ENCODE results near the gene CDH23.

Gene CDH23

DNA sequence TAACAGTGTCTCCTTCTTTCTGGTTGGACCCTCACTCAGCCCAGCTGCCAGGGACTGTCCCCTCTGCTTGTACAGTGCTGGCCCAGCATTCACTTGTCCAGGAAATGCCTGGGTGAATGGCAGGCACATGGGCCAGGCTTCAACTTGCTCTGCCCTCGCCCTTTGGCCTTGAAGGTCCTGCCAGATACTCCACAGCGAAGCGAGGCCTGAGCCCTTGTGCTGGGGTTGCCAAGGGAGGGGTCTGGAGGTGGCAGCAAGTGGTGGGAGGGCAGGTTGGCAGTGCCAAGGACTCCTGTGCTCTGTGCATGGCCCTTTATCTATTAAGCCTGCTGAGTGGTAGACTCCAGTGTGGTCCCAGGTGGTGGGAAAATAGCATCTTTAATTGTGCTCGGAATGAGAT is 75.7 kb downstream of the CDH23 start:
- Histone ChIP-seq H3K4me1 (ENCODE audit: control insufficient read depth, insufficient read depth, low read length) (peaks cover 16% of the 10 kb centered on the region), H3K4me3 (ENCODE audit: low read length) (no peak overlapping the region), H3K36me3 (ENCODE audit: control insufficient read depth, insufficient read depth, low read length) (no peaks in the 10 kb centered on the region), H3K9ac (ENCODE audit: low read length) (no peak overlapping the region), H3K27ac (ENCODE audit: low read depth, low read length) (no peak overlapping the region), H3K27me3 (ENCODE audit: control insufficient read depth, insufficient read depth, low read length) (no peaks in the 10 kb centered on the region)

DNA sequence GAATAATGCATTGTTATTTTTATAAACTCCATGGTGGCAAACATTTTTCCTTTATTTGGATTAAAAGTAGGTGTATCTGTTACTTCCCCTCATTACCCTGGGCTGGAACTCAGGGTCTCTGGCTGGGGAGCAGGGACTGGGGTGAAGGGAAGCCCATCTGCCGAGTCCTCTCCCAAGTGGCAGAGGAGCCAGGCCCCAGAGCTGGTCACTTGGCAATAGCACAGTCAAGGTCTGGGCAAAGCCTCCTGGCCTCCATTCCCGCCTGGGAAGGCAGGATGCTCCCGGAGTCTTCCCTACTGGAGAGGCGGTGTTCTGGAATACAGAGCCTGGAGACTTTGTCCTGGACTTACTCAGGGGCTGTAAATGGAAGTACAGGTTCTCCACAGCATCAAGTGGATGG is 76.2 kb downstream of the CDH23 start:
- Histone ChIP-seq H3K27me3 (ENCODE audit: control insufficient read depth, insufficient read depth, low read length) (no peaks in the 10 kb centered on the region), H3K9ac (ENCODE audit: low read length) (no peak overlapping the region), H3K4me3 (ENCODE audit: low read length) (no peak overlapping the region), H3K4me1 (ENCODE audit: control insufficient read depth, insufficient read depth, low read length) (peaks cover 16% of the 10 kb centered on the region), H3K27ac (ENCODE audit: low read depth, low read length) (no peak overlapping the region), H3K36me3 (ENCODE audit: control insufficient read depth, insufficient read depth, low read length) (no peaks in the 10 kb centered on the region)

DNA sequence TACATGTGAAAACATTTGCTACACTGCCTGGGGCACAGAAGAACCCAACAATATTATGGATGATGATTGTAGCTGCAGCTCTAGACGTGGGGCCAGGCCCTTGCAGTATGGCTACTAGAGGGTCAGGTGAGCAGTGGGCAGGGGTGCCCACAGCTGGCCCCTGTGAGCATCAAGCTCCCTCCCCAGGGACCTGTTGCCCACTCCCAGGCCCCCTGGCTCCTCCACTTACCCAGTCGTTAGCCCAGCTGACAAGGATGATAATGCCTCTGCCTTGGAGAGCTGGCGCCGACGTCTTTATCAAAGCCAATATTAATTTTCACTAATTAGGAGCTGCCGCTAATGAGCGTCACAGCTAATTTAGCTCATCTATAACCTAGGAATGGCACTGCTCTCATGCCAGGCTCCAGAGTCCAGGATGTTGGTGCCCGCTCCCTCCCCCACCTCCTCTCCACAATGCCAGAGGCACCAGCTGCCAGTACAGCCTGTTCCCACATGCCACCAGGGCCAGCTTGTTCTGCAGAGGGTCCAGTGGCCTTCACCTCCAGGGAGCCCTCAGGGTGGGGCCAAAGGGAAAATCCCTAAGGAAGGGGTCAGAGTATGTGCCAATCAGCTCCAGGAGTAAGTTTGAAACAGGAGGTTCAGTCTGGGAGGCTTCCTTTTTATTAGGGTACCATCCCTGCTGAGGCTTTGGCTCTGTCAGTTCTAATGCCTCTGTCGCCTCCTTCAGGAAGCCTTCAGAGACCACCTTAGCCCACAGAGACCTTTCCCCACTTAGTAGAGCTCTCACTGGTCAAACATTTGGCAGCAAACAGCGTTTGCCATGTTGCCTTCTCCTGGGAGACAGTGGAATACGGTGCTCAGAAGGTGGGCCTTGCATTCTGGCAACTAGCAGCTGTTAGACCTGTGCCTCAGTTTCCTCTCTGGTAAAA is 77.2 kb downstream of the CDH23 start:
- H3K27me3 ChIP-seq (ENCODE audit: control insufficient read depth, insufficient read depth, low read length) = no peaks in the 10 kb centered on the region
- H3K4me1 ChIP-seq (ENCODE audit: control insufficient read depth, insufficient read depth, low read length) = peaks cover 16% of the 10 kb centered on the region
- no peak overlapping the region for H3K4me3 ChIP-seq (ENCODE audit: low read length)
- no peaks in the 10 kb centered on the region for H3K36me3 ChIP-seq (ENCODE audit: control insufficient read depth, insufficient read depth, low read length)
- no peak overlapping the region for H3K27ac ChIP-seq (ENCODE audit: low read depth, low read length)
- no peak overlapping the region for H3K9ac ChIP-seq (ENCODE audit: low read length)

DNA sequence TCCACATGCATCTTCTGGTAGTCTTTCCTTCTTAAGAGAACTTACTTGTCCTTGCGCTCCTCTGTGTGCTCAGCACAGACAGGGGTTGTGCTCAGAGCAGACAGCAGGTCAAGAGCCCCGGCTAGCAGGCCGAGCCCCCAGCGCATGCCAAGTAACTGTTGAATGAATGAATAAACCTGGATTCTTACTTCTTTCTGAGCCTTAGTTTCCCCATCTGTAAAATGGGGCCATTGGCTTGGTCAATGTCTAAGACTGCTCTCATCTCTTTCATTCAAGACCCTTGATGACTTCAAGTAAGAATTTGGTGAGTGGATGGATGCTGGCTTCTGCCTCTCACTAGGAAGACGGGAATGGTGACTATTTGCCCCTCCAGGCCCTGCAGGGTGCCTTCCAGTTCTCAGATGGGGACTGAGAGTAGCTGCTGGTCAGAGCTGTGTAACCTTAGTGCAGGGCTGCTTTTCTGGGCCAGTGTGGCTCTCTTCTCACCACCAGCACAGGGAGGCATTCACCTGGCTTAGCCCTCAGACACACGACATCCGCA is 78.1 kb downstream of the CDH23 start:
- Histone ChIP-seq H3K4me3 (ENCODE audit: low read length) (no peak overlapping the region), H3K9ac (ENCODE audit: low read length) (no peak overlapping the region), H3K27me3 (ENCODE audit: control insufficient read depth, insufficient read depth, low read length) (no peaks in the 10 kb centered on the region), H3K36me3 (ENCODE audit: control insufficient read depth, insufficient read depth, low read length) (no peaks in the 10 kb centered on the region), H3K4me1 (ENCODE audit: control insufficient read depth, insufficient read depth, low read length) (peaks cover 16% of the 10 kb centered on the region), H3K27ac (ENCODE audit: low read depth, low read length) (no peak overlapping the region)

DNA sequence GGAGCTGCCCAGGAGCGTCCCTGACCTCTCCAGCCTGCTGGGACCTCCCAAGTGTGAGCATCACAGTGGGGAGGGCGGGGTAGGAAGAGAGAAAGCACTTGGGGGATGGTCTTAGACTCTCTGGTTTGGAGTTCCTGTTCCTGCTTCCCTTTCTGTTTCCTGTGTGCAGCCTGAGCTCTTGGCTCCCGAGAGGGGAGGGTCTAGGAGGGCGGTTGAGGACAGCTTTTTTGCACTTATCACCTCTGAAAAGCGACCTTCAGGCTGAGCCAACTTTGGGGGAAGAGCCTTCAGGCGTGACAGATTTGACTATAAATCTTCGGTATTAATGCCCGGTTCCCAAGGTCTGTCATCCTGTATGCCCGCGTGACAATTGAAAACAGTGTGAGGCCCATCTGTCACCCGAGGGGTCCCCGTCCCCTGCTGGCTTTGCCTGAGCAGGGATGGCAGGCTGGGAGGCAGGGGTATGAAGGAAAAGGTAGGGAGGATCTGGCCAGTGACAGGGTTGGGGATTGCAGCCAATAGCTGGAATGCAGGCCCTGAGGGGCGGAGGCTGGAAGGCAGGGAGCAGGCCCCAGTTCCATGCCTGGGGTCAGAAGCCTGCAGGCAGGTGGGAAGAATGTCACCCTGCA is 78.6 kb downstream of the CDH23 start:
- no peaks in the 10 kb centered on the region for H3K36me3 ChIP-seq (ENCODE audit: control insufficient read depth, insufficient read depth, low read length)
- no peak overlapping the region for H3K9ac ChIP-seq (ENCODE audit: low read length)
- H3K27ac ChIP-seq (ENCODE audit: low read depth, low read length) = no peak overlapping the region
- H3K4me3 ChIP-seq (ENCODE audit: low read length) = no peak overlapping the region
- peaks cover 16% of the 10 kb centered on the region for H3K4me1 ChIP-seq (ENCODE audit: control insufficient read depth, insufficient read depth, low read length)
- H3K27me3 ChIP-seq (ENCODE audit: control insufficient read depth, insufficient read depth, low read length) = no peaks in the 10 kb centered on the region

DNA sequence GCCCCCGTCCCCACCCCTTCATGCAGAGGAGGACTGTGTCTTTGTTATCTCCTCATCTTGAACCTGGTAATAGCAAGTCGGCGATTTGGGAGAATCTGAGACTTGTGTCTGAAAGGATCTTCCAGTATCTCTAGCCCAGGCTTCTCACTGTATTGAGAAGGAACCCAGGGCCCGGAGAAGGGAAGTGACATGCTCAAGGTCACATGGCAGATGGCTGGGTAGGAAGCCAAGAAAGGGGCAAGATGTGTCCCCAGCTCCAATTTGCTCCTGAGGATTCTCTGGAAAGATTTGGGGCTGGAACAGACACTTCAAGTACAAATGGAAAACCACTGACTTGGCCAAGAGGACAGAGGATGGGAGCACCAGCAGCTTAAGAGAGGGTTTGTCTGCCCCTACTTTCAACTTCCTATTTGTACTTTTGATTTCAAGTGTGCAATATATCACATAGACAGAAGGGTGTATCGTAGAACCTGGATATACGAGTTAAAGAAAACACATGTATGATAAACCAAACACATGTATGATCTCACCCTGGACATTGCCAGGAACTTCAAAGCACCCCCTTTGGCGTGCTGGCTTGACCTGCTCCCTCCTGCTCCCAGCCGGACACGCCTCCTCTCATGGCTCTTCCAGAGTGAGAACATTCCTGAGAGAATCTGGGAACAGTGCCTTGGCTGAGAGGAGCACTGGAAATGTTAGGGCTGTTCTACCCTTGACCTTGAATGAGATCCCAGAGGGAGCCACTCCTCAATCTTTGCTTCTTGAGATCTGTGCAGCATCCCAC is 79.7 kb downstream of the CDH23 start:
- Histone ChIP-seq H3K4me1 (ENCODE audit: control insufficient read depth, insufficient read depth, low read length) (peaks cover 16% of the 10 kb centered on the region), H3K4me3 (ENCODE audit: low read length) (no peak overlapping the region), H3K27ac (ENCODE audit: low read depth, low read length) (peak overlapping the region; percentile 9), H3K36me3 (ENCODE audit: control insufficient read depth, insufficient read depth, low read length) (no peaks in the 10 kb centered on the region), H3K27me3 (ENCODE audit: control insufficient read depth, insufficient read depth, low read length) (no peaks in the 10 kb centered on the region), H3K9ac (ENCODE audit: low read length) (no peak overlapping the region)

DNA sequence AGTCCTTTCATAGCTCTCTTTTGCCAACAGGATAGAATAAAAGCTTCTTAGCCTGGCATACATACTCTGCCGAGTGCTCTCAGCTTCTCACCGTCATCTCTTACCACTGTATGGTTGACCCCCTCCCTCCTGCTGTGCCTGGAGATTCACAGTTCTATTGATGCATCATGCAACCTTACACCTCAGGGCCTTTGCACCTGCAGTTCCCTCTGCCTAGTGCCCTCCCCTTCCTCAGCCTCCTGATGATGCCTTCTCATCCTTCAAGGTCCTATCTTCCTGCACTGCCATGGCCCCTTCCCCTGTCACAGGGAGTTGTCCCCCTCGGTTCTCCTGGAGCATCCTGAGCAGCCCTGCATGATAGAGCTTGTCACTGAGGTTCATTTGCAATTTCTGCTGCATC is 81.5 kb downstream of the CDH23 start:
- Histone ChIP-seq H3K9ac (ENCODE audit: low read length) (no peak overlapping the region), H3K27me3 (ENCODE audit: control insufficient read depth, insufficient read depth, low read length) (no peaks in the 10 kb centered on the region), H3K4me1 (ENCODE audit: control insufficient read depth, insufficient read depth, low read length) (peaks cover 16% of the 10 kb centered on the region), H3K4me3 (ENCODE audit: low read length) (no peak overlapping the region), H3K27ac (ENCODE audit: low read depth, low read length) (no peak overlapping the region), H3K36me3 (ENCODE audit: control insufficient read depth, insufficient read depth, low read length) (no peaks in the 10 kb centered on the region)

DNA sequence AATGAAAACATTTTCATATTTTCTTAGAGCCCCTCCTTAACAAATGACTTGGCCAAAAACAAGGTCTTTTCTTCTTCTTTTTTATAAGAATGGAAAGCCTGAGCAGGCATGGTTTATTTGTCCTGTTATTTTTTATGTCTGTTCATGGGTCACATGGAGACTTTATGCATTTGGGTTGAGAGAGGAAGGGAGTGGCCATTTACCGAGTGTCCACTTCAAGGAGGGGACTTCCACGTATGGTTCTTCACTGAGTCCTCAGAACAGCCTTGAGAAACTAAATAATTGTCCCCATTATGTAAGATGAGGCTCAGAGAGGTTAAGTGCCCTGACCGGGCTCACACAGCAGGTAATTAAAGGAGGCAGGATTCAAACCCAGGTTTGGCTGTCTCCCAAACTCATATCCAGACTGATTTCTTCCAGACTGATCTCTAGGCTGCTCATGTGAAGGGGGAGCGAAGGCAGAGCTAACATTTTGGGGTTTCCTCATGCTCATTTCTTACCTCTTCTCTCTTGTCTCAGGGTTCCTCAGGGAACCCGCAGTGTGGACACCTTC is 82.2 kb downstream of the CDH23 start:
- Histone ChIP-seq H3K9ac (ENCODE audit: low read length) (no peak overlapping the region), H3K36me3 (ENCODE audit: control insufficient read depth, insufficient read depth, low read length) (no peaks in the 10 kb centered on the region), H3K4me3 (ENCODE audit: low read length) (no peak overlapping the region), H3K27me3 (ENCODE audit: control insufficient read depth, insufficient read depth, low read length) (no peaks in the 10 kb centered on the region), H3K27ac (ENCODE audit: low read depth, low read length) (no peak overlapping the region), H3K4me1 (ENCODE audit: control insufficient read depth, insufficient read depth, low read length) (peaks cover 16% of the 10 kb centered on the region)

DNA sequence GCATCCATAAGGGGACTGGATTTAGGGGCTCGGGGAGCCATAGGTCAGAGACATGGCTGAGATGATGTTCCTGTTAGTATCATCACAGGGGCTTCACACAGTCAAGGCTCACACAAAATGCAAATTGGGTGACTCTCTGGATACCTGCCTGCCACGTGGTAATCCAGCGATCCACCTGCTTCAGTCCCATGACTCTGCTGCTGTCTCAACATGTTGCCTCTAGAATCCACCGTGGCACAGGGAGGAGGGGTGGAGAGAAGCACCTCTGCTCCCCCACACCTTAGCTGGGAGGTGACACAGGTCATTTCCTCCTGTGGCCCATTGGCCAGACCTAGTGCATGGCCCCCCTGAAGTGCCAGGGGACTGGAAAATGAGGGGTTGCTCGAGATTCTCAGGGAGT is 83.1 kb downstream of the CDH23 start:
- Histone ChIP-seq H3K27me3 (ENCODE audit: control insufficient read depth, insufficient read depth, low read length) (no peaks in the 10 kb centered on the region), H3K4me1 (ENCODE audit: control insufficient read depth, insufficient read depth, low read length) (peaks cover 16% of the 10 kb centered on the region), H3K9ac (ENCODE audit: low read length) (no peak overlapping the region), H3K4me3 (ENCODE audit: low read length) (no peak overlapping the region), H3K36me3 (ENCODE audit: control insufficient read depth, insufficient read depth, low read length) (no peaks in the 10 kb centered on the region), H3K27ac (ENCODE audit: low read depth, low read length) (no peak overlapping the region)

DNA sequence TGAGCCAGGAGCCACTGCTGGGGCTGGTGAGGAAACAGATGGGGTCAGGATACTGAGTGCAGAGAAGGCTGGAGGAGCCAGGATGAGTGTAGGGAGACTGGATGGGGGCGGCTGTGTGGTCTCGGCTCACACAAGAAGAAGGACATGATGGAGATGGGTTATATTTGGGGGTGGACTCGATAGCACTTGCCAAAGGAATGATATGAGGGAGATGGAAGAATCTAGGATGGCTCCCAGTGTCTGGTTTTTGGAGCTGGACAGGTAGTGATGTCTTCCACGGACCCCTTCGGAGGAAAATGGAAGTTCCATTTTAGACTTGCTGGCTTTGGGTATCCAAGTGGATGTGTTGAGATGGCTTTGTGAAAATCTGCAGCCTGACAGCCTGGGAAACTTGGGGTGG is 83.9 kb downstream of the CDH23 start:
- H3K27ac ChIP-seq (ENCODE audit: low read depth, low read length) = no peak overlapping the region
- no peak overlapping the region for H3K9ac ChIP-seq (ENCODE audit: low read length)
- no peaks in the 10 kb centered on the region for H3K27me3 ChIP-seq (ENCODE audit: control insufficient read depth, insufficient read depth, low read length)
- H3K36me3 ChIP-seq (ENCODE audit: control insufficient read depth, insufficient read depth, low read length) = no peaks in the 10 kb centered on the region
- H3K4me3 ChIP-seq (ENCODE audit: low read length) = no peak overlapping the region
- H3K4me1 ChIP-seq (ENCODE audit: control insufficient read depth, insufficient read depth, low read length) = peaks cover 12% of the 10 kb centered on the region

DNA sequence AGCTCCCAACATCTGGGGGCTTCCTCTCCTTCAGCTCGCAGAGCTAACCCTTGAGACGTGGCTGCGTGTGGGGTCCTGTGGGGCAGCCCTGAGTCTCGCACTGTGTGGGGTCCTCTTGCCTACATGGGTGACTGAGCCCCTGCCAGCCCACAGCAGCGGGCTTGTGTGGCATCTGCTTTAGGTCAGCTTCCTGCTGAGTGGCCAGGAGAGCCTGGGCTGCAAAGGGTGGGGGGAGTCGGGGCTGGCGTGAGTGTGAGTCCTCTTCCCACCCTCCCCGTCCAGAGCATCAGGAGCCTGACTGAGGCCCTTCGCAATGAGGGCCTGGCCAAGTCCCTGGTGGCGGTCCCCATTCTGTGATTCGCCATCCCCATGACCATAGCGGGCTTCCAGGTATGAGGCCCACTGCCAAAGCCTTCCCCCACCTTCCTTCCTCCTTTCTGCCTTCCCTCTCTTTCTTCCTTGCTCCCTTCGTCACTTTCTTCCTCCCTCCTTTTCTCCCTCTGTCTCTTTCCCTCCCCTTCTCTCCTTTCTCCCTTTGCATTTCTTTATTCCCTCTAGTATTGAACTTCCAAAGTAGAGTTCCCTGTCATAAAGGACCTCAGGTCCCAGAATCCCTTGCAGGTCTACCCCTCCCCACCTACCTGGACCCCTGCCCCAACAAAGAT is 85.2 kb downstream of the CDH23 start:
- no peak overlapping the region for H3K9ac ChIP-seq (ENCODE audit: low read length)

More for the DNA sequence above, 85.2 kb downstream of the CDH23 start:
- Histone ChIP-seq H3K36me3 (ENCODE audit: control insufficient read depth, insufficient read depth, low read length) (no peaks in the 10 kb centered on the region), H3K4me3 (ENCODE audit: low read length) (no peak overlapping the region), H3K27me3 (ENCODE audit: control insufficient read depth, insufficient read depth, low read length) (no peaks in the 10 kb centered on the region), H3K27ac (ENCODE audit: low read depth, low read length) (no peak overlapping the region), H3K4me1 (ENCODE audit: control insufficient read depth, insufficient read depth, low read length) (peaks cover 2% of the 10 kb centered on the region)
